CD4-positive, alpha-beta T cell (primary cell): ENCODE measurements around the gene GAD2. TPM values are rescaled to one million over a fixed set of nuclear protein-coding genes. Genes with fewer than 3 reads are reported as not detected.

Experiments
- ATAC-seq: fragments of 200-7000 bp; cut with Tn5 transposase; one replicate; pipeline ENCODE4 v1.10.0; 2022; ENCODE audit warnings: mild to moderate bottlenecking; ENCODE audit not compliant: poor library complexity
- CTCF ChIA-PET: fragments of 350-600 bp; sonication (Branson Sonifier 250); formaldehyde crosslinking; loops from one replicate; lab custom pipeline; 2021; ENCODE audit warnings: antibody characterized with exemption, inconsistent platforms; lab: Charles Lee
- POLR2A ChIA-PET: fragments of 350-600 bp; sonication (Branson Sonifier 250); formaldehyde crosslinking; loops from one replicate; lab custom pipeline; 2021; ENCODE audit warnings: antibody characterized with exemption, inconsistent platforms; lab: Charles Lee
- DNase-seq, 14 experiments: peaks; one replicate each; pipeline ENCODE4 v3.0.0-alpha.2; 2013 to 2020; ENCODE audit warnings: mixed read lengths in 2 of 14
- H3K27ac ChIP-seq, 2 donors: one replicate each; pipeline versions ENCODE4 v1.5.1 to v1.7.0; 2013; ENCODE audit warnings: low read length in 2 of 2, low read depth in 1 of 2, mild to moderate bottlenecking in 1 of 2
- H3K27me3 ChIP-seq, 2 experiments: 1 replicate in 1 of 2; 2 replicates in 1 of 2; pipeline versions ENCODE4 v1.6.1 to v1.7.0; 2013; ENCODE audit warnings: low read length in 2 of 2, control low read depth in 1 of 2, mild to moderate bottlenecking in 1 of 2, moderate library complexity in 1 of 2; ENCODE audit not compliant: insufficient read depth in 2 of 2, control insufficient read depth in 1 of 2
- H3K36me3 ChIP-seq: one replicate; pipeline ENCODE4 v1.6.1; 2013; ENCODE audit warnings: low read length, control low read depth; ENCODE audit not compliant: insufficient read depth
- H3K4me1 ChIP-seq: one replicate; pipeline ENCODE4 v1.6.1; 2013; ENCODE audit warnings: low read length, control low read depth; ENCODE audit not compliant: insufficient read depth
- H3K4me3 ChIP-seq: one replicate; pipeline ENCODE4 v1.5.1; 2013; ENCODE audit warnings: mild to moderate bottlenecking, low read length, moderate library complexity
- H3K9me3 ChIP-seq, 2 experiments: 1 replicate in 1 of 2; 2 replicates in 1 of 2; pipeline versions ENCODE4 v1.6.1 to v1.7.0; 2013; ENCODE audit warnings: low read length in 2 of 2, mild to moderate bottlenecking in 2 of 2, control low read depth in 1 of 2, moderate library complexity in 1 of 2; ENCODE audit not compliant: control insufficient read depth in 1 of 2, insufficient read depth in 1 of 2
- H3K27ac Mint-ChIP-seq: one replicate; pipeline ENCODE4 v1.8.0; 2020; ENCODE audit warnings: mixed read lengths
- H3K27me3 Mint-ChIP-seq: one replicate; pipeline ENCODE4 v1.8.0; 2021; ENCODE audit warnings: mixed read lengths
- H3K36me3 Mint-ChIP-seq: one replicate; pipeline ENCODE4 v1.8.0; 2021; ENCODE audit warnings: low read depth, mixed read lengths
- H3K4me1 Mint-ChIP-seq: one replicate; pipeline ENCODE4 v1.8.0; 2021; ENCODE audit warnings: low read depth, mixed read lengths
- H3K4me3 Mint-ChIP-seq: one replicate; pipeline ENCODE4 v1.8.0; 2020; ENCODE audit warnings: mild to moderate bottlenecking, mixed read lengths
- H3K9me3 Mint-ChIP-seq: one replicate; pipeline ENCODE4 v1.8.0; 2020; ENCODE audit warnings: mixed read lengths
- CTCF ChIP-seq: fragments of 200-600 bp; IDR thresholded peaks from one replicate; pipeline ENCODE4 v1.8.0; 2022; ENCODE audit warnings: antibody characterized with exemption, mild to moderate bottlenecking
- intact Hi-C, 2 experiments: fragments of 100-400 bp; cut with DNase I in 1 of 2; cut with micrococcal nuclease in 1 of 2; formaldehyde crosslinking; loops; one replicate each; pipeline versions ENCODE4 v1.15.1 to v1.9.0; 2023 to 2025; cut with DNase I, micrococcal nuclease
- total RNA-seq, 174 experiments: library from RNA in 2 of 174; stranded (reverse) in 2 of 174; gene quantifications; one replicate each; pipeline ENCODE4 v1.2.3 and lab custom pipeline; 2021 to 2026

Gene GAD2
- total RNA-seq, 2 experiments from 2014 or later = not detected

GRCh38 chr10:26331371-26331770 is 114.8 kb downstream of the GAD2 start:
- H3K4me3 Mint-ChIP-seq = no peak overlapping the region
- Histone ChIP-seq H3K36me3 (no peaks in the 10 kb centered on the region), H3K27me3 (no peaks in the 10 kb centered on the region), H3K4me3 (no peak overlapping the region), H3K4me1 (peaks cover 5% of the 10 kb centered on the region), H3K9me3 (peaks cover 0 to 8% of the 10 kb centered on the region in 2 experiments), H3K27ac (no peak overlapping the region)
- no peak for ATAC-seq
- no peak overlapping the region for H3K27ac Mint-ChIP-seq
- ChIA-PET POLR2A (no interaction called here), CTCF (no interaction called here)
- intact Hi-C loops = loop anchor here (5.0 to 10.0 kb wide), 3 partner anchors 276 to 1033 kb away; no protein-coding TSS in a partner anchor
- peaks cover 4% of the 10 kb centered on the region for H3K27me3 Mint-ChIP-seq
- no peak for DNase-seq
- no peaks in the 10 kb centered on the region for H3K4me1 Mint-ChIP-seq
- no peak for TF ChIP-seq CTCF
- peaks cover 5% of the 10 kb centered on the region for H3K9me3 Mint-ChIP-seq
- peaks cover 4% of the 10 kb centered on the region for H3K36me3 Mint-ChIP-seq

GRCh38 chr10:26334232-26334931 is 117.8 kb downstream of the GAD2 start:
- ChIA-PET CTCF (interaction anchor here (1.0 to 1.2 kb wide), 3 partner anchors 148 to 200 kb away, joined by 3 to 8 read pairs (median 5); no protein-coding TSS in a partner anchor), POLR2A (interaction anchor here (1.2 kb wide), 1 partner anchor 221 kb away, joined by 3 read pairs; no protein-coding TSS in a partner anchor)
- H3K4me1 Mint-ChIP-seq = no peaks in the 10 kb centered on the region
- Histone ChIP-seq H3K4me1 (peaks cover 5% of the 10 kb centered on the region), H3K27me3 (no peaks in the 10 kb centered on the region), H3K36me3 (no peaks in the 10 kb centered on the region), H3K27ac (no peak overlapping the region), H3K4me3 (no peak overlapping the region), H3K9me3 (peaks cover 0 to 8% of the 10 kb centered on the region in 2 experiments)
- ATAC-seq (no peak), DNase-seq (peak in 2 of 14 experiments; percentile 7 to 25)
- no peak for TF ChIP-seq CTCF
- H3K27ac Mint-ChIP-seq = no peak overlapping the region
- peaks cover 5% of the 10 kb centered on the region for H3K9me3 Mint-ChIP-seq
- intact Hi-C loops = loop anchor here (2.0 to 10.0 kb wide), 5 partner anchors 273 to 1030 kb away; no protein-coding TSS in a partner anchor
- peaks cover 4% of the 10 kb centered on the region for H3K36me3 Mint-ChIP-seq
- no peaks in the 10 kb centered on the region for H3K27me3 Mint-ChIP-seq
- H3K4me3 Mint-ChIP-seq = no peak overlapping the region

- POLR2A ChIA-PET = interaction anchor here (1.0 to 1.5 kb wide), 3 partner anchors 103 to 221 kb away, joined by 3 to 10 read pairs (median 3); partner anchors contain the start of gene APBB1IP
- CTCF ChIA-PET = interaction anchor here (0.9 to 1.2 kb wide), 6 partner anchors 91 to 547 kb away, joined by 3 to 8 read pairs (median 4); no protein-coding TSS in a partner anchor
- peaks cover 4% of the 10 kb centered on the region for H3K36me3 Mint-ChIP-seq
- peak; percentile 43 to 85 (median 55) for DNase-seq
- no peaks in the 10 kb centered on the region for H3K27me3 Mint-ChIP-seq
- intact Hi-C loops = loop anchor here (1.0 to 10.0 kb wide), 10 partner anchors 92 to 1030 kb away; no protein-coding TSS in a partner anchor
- Histone ChIP-seq H3K9me3 (peaks cover 0 to 8% of the 10 kb centered on the region in 2 experiments), H3K4me3 (peak overlapping the region; percentile 51), H3K36me3 (no peaks in the 10 kb centered on the region), H3K4me1 (peaks cover 5% of the 10 kb centered on the region), H3K27me3 (no peaks in the 10 kb centered on the region), H3K27ac (no peak overlapping the region)
- peak overlapping the region; percentile 72 for H3K4me3 Mint-ChIP-seq
- peak; percentile 86 for TF ChIP-seq CTCF
- H3K27ac Mint-ChIP-seq = no peak overlapping the region
- peak; percentile 91 for ATAC-seq
- H3K4me1 Mint-ChIP-seq = no peaks in the 10 kb centered on the region
- H3K9me3 Mint-ChIP-seq = peaks cover 5% of the 10 kb centered on the region
These were observed 118.5 kb downstream of the GAD2 start for GRCh38 chr10:26334932-26335573.
